GM12878 (cell line): Measurements from ENCODE around the gene ALOXE3. TPM values are rescaled to one million over a fixed set of nuclear protein-coding genes. Genes with fewer than 3 reads are reported as not detected.

Experiments
- BHLHE40 ChIP-seq, 2 experiments: fragments of 450-650 bp in 1 of 2; IDR thresholded peaks; 2 replicates each; pipeline ENCODE4 v1.6.1; 2011 to 2017; ENCODE audit warnings: low read depth in 2 of 2, borderline replicate concordance in 1 of 2, improper control_type of control experiment in 1 of 2, low read length in 1 of 2, mild to moderate bottlenecking in 1 of 2
- BRCA1 ChIP-seq: IDR thresholded peaks from 2 replicates; pipeline ENCODE4 v1.6.1; 2011; ENCODE audit warnings: low read depth, low read length, improper control_type of control experiment
- HDAC2 ChIP-seq: fragments of 200-600 bp; sonication (generic); IDR thresholded peaks from 2 replicates; pipeline ENCODE4 v1.6.1; 2017
- IKZF1 ChIP-seq: fragments of 450-650 bp; conservative IDR thresholded peaks from 2 replicates; pipeline ENCODE4 v1.6.1; 2017; ENCODE audit warnings: antibody characterized with exemption, mild to moderate bottlenecking
- IRF4 ChIP-seq: IDR thresholded peaks from 2 replicates; pipeline ENCODE4 v1.6.1; 2011; ENCODE audit warnings: low read depth, low read length
- MTA3 ChIP-seq: IDR thresholded peaks from 2 replicates; pipeline ENCODE4 v1.6.1; 2012; ENCODE audit warnings: low read length, inconsistent platforms, borderline replicate concordance
- PBX3 ChIP-seq: IDR thresholded peaks from 2 replicates; pipeline ENCODE4 v1.6.1; 2011; ENCODE audit warnings: mild to moderate bottlenecking, low read depth, low read length, moderate library complexity; ENCODE audit not compliant: insufficient replicate concordance
- RAD21 ChIP-seq: IDR thresholded peaks from 2 replicates; pipeline ENCODE4 v1.6.1; 2011; ENCODE audit warnings: mild to moderate bottlenecking, low read depth, low read length, moderate library complexity; ENCODE audit not compliant: insufficient read depth
- SIN3A ChIP-seq: IDR thresholded peaks from 2 replicates; pipeline ENCODE4 v1.6.1; 2012; ENCODE audit warnings: low read depth, low read length, improper control_type of control experiment
- SREBF2 ChIP-seq: IDR thresholded peaks from 2 replicates; pipeline ENCODE4 v1.6.1; 2012; ENCODE audit warnings: mild to moderate bottlenecking, low read length
- SUZ12 ChIP-seq: fragments of 200-600 bp; sonication (generic); IDR thresholded peaks from one replicate; pipeline ENCODE4 v1.6.1; 2018; ENCODE audit warnings: antibody characterized with exemption, mild to moderate bottlenecking; ENCODE audit not compliant: unreplicated experiment
- TCF12 ChIP-seq: IDR thresholded peaks from 2 replicates; pipeline ENCODE4 v1.6.1; 2011; ENCODE audit warnings: low read depth, mild to moderate bottlenecking, low read length
- USF2 ChIP-seq: IDR thresholded peaks from 2 replicates; pipeline ENCODE4 v1.6.1; 2011; ENCODE audit warnings: low read depth, low read length, improper control_type of control experiment, borderline replicate concordance
- WRNIP1 ChIP-seq: IDR thresholded peaks from 2 replicates; pipeline ENCODE4 v1.6.1; 2011; ENCODE audit warnings: low read depth, low read length, improper control_type of control experiment, borderline replicate concordance
- ZNF207 ChIP-seq: fragments of 450-650 bp; IDR thresholded peaks from 2 replicates; pipeline ENCODE4 v1.6.1; 2014; ENCODE audit warnings: antibody characterized with exemption, mild to moderate bottlenecking, borderline replicate concordance
- ZNF217 ChIP-seq: fragments of 450-650 bp; IDR thresholded peaks from 2 replicates; pipeline ENCODE4 v1.6.1; 2017; ENCODE audit warnings: antibody characterized with exemption, mild to moderate bottlenecking
- polyA plus RNA-seq, 11 experiments: library from polyadenylated mRNA; depleted of rRNA in 4 of 11; unstranded in 6 of 11; stranded (reverse) in 5 of 11; fragments of >200 nt; fragmentation: Nextera tagmentation in 4 of 11; fragmentation: Illumina TruSeq in 1 of 11; extraction: Ambion mirVana in 4 of 11; extraction: Trizol in 1 of 11; gene quantifications; 1 replicate in 1 of 11; 2 replicates in 10 of 11; pipeline versions ENCODE4 v1.2.1 to v1.2.3, GENCODE V29; 2011 to 2016; ENCODE audit warnings: inconsistent platforms in 2 of 11, missing spikeins in 2 of 11, low read depth in 1 of 11
- total RNA-seq, 4 experiments: library from RNA; depleted of rRNA in 3 of 4; stranded (reverse); fragments of >200 nt in 3 of 4; fragmentation: Illumina TruSeq in 1 of 4; extraction: Trizol in 1 of 4; gene quantifications; 2 replicates each; pipeline versions ENCODE4 v1.2.1 to v1.2.3, GENCODE V29; 2013 to 2021
- TF ChIP-seq, protein P1 (sequence below): IDR thresholded peaks from 2 replicates; pipeline ENCODE4 v1.6.1; 2012; ENCODE audit warnings: low read depth, low read length, improper control_type of control experiment
- TF ChIP-seq, protein P2 (sequence below): IDR thresholded peaks from 2 replicates; pipeline ENCODE4 v1.6.1; 2012; ENCODE audit warnings: low read length, inconsistent platforms
- TF ChIP-seq, protein P3 (sequence below): fragments of 450-650 bp; IDR thresholded peaks from 2 replicates; pipeline ENCODE4 v1.6.1; 2014; ENCODE audit warnings: mild to moderate bottlenecking
- TF ChIP-seq, protein P4 (sequence below): fragments of 450-650 bp; IDR thresholded peaks from 2 replicates; pipeline ENCODE4 v1.6.1; 2017; ENCODE audit warnings: mild to moderate bottlenecking, moderate library complexity

Gene ALOXE3
- total and polyA plus RNA-seq, 10 of the 15 experiments (the other 5 are each of a cell fraction or from before 2014, with no cell fraction given) = 0.04 TPM; not detected in 9

DNA sequence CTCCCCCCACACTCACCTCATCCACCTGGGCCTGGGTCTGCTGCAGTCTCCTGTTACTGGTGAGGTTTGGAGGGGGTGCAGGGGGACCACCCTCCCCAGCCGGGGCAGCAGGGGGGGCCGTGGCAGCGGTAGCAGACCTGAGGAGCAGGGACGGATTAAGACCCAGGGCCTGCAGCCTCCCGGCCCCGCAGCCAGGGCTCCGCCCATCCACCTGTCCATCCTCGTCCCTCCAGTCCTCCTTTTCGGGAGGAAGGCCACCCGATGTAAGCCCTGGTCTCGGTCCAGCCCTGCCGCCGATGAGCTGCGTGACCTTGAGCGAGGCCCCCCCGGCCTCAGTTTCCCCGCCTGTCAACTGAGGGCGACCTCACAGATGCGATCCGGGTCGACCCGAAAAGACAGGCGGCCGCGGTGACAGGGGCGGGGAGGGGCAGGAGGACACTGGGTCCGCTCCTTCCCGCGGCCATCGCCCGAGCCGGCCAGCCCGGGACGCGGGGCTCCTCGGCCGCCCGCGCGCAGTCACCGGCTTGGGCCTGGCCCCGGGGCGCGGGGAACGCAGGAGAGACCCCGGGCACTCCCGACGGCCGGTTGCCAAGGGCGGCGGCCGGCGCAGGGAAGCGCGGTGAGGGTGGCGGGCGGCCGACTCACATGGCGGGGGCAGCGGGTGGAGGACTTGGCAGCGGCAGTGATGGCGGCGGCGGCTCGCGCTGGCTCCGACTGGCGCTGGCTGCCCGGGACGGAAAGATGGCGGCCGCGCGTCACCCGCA is 44.1 kb upstream of the ALOXE3 start, which contains the start of gene VAMP2 (continued):
- no peak for TF ChIP-seq BRCA1
- TF ChIP-seq IRF4 = no peak
- no peak for TF ChIP-seq WRNIP1
- no peak for TF ChIP-seq PBX3
- no peak for TF ChIP-seq ZNF207
- peak; percentile 69 for TF ChIP-seq IKZF1
- no peak for TF ChIP-seq HDAC2
- TF ChIP-seq RAD21 = no peak
- no peak for TF ChIP-seq TCF12
- TF ChIP-seq, protein P1, sequence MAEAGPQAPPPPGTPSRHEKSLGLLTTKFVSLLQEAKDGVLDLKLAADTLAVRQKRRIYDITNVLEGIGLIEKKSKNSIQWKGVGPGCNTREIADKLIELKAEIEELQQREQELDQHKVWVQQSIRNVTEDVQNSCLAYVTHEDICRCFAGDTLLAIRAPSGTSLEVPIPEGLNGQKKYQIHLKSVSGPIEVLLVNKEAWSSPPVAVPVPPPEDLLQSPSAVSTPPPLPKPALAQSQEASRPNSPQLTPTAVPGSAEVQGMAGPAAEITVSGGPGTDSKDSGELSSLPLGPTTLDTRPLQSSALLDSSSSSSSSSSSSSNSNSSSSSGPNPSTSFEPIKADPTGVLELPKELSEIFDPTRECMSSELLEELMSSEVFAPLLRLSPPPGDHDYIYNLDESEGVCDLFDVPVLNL = no peak
- TF ChIP-seq SUZ12 = no peak
- TF ChIP-seq, protein P2, sequence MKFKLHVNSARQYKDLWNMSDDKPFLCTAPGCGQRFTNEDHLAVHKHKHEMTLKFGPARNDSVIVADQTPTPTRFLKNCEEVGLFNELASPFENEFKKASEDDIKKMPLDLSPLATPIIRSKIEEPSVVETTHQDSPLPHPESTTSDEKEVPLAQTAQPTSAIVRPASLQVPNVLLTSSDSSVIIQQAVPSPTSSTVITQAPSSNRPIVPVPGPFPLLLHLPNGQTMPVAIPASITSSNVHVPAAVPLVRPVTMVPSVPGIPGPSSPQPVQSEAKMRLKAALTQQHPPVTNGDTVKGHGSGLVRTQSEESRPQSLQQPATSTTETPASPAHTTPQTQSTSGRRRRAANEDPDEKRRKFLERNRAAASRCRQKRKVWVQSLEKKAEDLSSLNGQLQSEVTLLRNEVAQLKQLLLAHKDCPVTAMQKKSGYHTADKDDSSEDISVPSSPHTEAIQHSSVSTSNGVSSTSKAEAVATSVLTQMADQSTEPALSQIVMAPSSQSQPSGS = no peak
- TF ChIP-seq USF2 = no peak
- TF ChIP-seq, protein P3, sequence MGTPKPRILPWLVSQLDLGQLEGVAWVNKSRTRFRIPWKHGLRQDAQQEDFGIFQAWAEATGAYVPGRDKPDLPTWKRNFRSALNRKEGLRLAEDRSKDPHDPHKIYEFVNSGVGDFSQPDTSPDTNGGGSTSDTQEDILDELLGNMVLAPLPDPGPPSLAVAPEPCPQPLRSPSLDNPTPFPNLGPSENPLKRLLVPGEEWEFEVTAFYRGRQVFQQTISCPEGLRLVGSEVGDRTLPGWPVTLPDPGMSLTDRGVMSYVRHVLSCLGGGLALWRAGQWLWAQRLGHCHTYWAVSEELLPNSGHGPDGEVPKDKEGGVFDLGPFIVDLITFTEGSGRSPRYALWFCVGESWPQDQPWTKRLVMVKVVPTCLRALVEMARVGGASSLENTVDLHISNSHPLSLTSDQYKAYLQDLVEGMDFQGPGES = no peak
- no peak for TF ChIP-seq MTA3
- TF ChIP-seq SIN3A = 0 out of 2 replicates have a peak, but pooled peaks have one; percentile 40
- 0 out of 2 replicates have a peak, but pooled peaks have one; percentile 53 for TF ChIP-seq ZNF217
- TF ChIP-seq, protein P4, sequence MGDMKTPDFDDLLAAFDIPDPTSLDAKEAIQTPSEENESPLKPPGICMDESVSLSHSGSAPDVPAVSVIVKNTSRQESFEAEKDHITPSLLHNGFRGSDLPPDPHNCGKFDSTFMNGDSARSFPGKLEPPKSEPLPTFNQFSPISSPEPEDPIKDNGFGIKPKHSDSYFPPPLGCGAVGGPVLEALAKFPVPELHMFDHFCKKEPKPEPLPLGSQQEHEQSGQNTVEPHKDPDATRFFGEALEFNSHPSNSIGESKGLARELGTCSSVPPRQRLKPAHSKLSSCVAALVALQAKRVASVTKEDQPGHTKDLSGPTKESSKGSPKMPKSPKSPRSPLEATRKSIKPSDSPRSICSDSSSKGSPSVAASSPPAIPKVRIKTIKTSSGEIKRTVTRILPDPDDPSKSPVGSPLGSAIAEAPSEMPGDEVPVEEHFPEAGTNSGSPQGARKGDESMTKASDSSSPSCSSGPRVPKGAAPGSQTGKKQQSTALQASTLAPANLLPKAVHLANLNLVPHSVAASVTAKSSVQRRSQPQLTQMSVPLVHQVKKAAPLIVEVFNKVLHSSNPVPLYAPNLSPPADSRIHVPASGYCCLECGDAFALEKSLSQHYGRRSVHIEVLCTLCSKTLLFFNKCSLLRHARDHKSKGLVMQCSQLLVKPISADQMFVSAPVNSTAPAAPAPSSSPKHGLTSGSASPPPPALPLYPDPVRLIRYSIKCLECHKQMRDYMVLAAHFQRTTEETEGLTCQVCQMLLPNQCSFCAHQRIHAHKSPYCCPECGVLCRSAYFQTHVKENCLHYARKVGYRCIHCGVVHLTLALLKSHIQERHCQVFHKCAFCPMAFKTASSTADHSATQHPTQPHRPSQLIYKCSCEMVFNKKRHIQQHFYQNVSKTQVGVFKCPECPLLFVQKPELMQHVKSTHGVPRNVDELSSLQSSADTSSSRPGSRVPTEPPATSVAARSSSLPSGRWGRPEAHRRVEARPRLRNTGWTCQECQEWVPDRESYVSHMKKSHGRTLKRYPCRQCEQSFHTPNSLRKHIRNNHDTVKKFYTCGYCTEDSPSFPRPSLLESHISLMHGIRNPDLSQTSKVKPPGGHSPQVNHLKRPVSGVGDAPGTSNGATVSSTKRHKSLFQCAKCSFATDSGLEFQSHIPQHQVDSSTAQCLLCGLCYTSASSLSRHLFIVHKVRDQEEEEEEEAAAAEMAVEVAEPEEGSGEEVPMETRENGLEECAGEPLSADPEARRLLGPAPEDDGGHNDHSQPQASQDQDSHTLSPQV = no peak
- TF ChIP-seq SREBF2 = no peak
- peak; percentile 11 to 59; a peak in 3 of 4 replicates for TF ChIP-seq BHLHE40 (IDR thresholded peaks at IDR 0.05; ENCODE audit: borderline replicate concordance in 1 of 2, low read depth in 2 of 2, low read length in 1 of 2)
